Gastroesophageal sphincter (tissue), 3 donors: Measurements from ENCODE around the gene CACFD1.

Experiments used
- POLR2AphosphoS5 ChIP-seq: sonication (generic); formaldehyde crosslinking; IDR thresholded peaks from one replicate; pipeline ENCODE4 v1.6.1; 2017; ENCODE audit warnings: antibody characterized with exemption
- TF ChIP-seq, protein P1 (sequence below), 4 experiments: fragments of 200-600 bp in 2 of 4; fragments of 450-650 bp in 2 of 4; sonication (generic) in 1 of 4; IDR thresholded peaks; one replicate each; pipeline ENCODE4 v1.5.1; 2017 to 2019; ENCODE audit warnings: antibody characterized with exemption in 4 of 4, mild to moderate bottlenecking in 2 of 4, moderate library complexity in 2 of 4

- TF ChIP-seq, protein P1, sequence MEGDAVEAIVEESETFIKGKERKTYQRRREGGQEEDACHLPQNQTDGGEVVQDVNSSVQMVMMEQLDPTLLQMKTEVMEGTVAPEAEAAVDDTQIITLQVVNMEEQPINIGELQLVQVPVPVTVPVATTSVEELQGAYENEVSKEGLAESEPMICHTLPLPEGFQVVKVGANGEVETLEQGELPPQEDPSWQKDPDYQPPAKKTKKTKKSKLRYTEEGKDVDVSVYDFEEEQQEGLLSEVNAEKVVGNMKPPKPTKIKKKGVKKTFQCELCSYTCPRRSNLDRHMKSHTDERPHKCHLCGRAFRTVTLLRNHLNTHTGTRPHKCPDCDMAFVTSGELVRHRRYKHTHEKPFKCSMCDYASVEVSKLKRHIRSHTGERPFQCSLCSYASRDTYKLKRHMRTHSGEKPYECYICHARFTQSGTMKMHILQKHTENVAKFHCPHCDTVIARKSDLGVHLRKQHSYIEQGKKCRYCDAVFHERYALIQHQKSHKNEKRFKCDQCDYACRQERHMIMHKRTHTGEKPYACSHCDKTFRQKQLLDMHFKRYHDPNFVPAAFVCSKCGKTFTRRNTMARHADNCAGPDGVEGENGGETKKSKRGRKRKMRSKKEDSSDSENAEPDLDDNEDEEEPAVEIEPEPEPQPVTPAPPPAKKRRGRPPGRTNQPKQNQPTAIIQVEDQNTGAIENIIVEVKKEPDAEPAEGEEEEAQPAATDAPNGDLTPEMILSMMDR (IDR thresholded peaks at IDR 0.05): no peak
- TF ChIP-seq POLR2AphosphoS5: no peak
Measured at GRCh38 chr9:133512253-133513213, 52.8 kb downstream of the CACFD1 start.
